Aorta (tissue), 5 donors: Measurements from ENCODE around the gene ALG6. TPM values are rescaled to one million over a fixed set of nuclear protein-coding genes. Genes with fewer than 3 reads are reported as not detected.

Experiments
- ATAC-seq: fragments of 200-7000 bp; cut with Tn5 transposase; one replicate; pipeline ENCODE4 v1.9.1; 2022; ENCODE audit warnings: moderate library complexity; ENCODE audit not compliant: low FRiP score
- DNase-seq, 2 donors: peaks; one replicate each; pipeline ENCODE4 v3.0.0-alpha.2; 2020
- H3K27ac ChIP-seq, 2 donors: one replicate each; pipeline ENCODE4 v1.5.1; 2013; ENCODE audit warnings: low read length in 2 of 2, mild to moderate bottlenecking in 2 of 2, moderate library complexity in 2 of 2, control low read depth in 1 of 2, inconsistent platforms in 1 of 2, low read depth in 1 of 2
- H3K27me3 ChIP-seq, 2 donors: one replicate each; pipeline ENCODE4 v1.6.1; 2013; ENCODE audit warnings: control low read depth in 1 of 2, low read length in 1 of 2, mild to moderate bottlenecking in 1 of 2, moderate library complexity in 1 of 2; ENCODE audit not compliant: insufficient read depth in 2 of 2, control insufficient read depth in 1 of 2
- H3K36me3 ChIP-seq, 2 donors: one replicate each; pipeline ENCODE4 v1.6.1; 2013; ENCODE audit warnings: control low read depth in 1 of 2, low read length in 1 of 2, mild to moderate bottlenecking in 1 of 2; ENCODE audit not compliant: insufficient read depth in 2 of 2, control insufficient read depth in 1 of 2
- H3K4me1 ChIP-seq, 2 donors: one replicate each; pipeline ENCODE4 v1.6.1; 2013; ENCODE audit warnings: low read length in 2 of 2, control low read depth in 1 of 2, mild to moderate bottlenecking in 1 of 2, moderate library complexity in 1 of 2; ENCODE audit not compliant: insufficient read depth in 2 of 2, control insufficient read depth in 1 of 2
- H3K4me3 ChIP-seq, 2 donors: one replicate each; pipeline ENCODE4 v1.5.1; 2013; ENCODE audit warnings: low read length in 2 of 2, control low read depth in 1 of 2, mild to moderate bottlenecking in 1 of 2
- H3K9me3 ChIP-seq: one replicate; pipeline ENCODE4 v1.6.1; 2013; ENCODE audit warnings: mild to moderate bottlenecking, low read length; ENCODE audit not compliant: control insufficient read depth
- WGBS, 2 donors: extraction: QIAGEN DNeasy Blood & Tissue Kit; methylation state at CpG; one replicate each; pipeline ENCODE4 v1.1.7; 2013; 5-methylcytosine and 5-hydroxymethylcytosine counted together
- intact Hi-C, 2 donors: fragments of 100-400 bp; cut with DNase I; formaldehyde crosslinking; loops; one replicate each; pipeline versions ENCODE4 v1.14.2 to v1.15.0; 2022
- polyA plus RNA-seq, 2 donors: library from polyadenylated mRNA; stranded (reverse); fragments of 200-250 nt; gene quantifications; one replicate each; pipeline ENCODE4 v1.2.3, GENCODE V29; 2013
- total RNA-seq, 2 donors: library from RNA; stranded (reverse); fragmentation: NEBNext Ultra II Directional; extraction: Animal tissue kit (Norgen Biotek cat#: 25700); gene quantifications; one replicate each; pipeline ENCODE4 v1.2.1, GENCODE V29; 2021
- donor health status: healthy with polysubstance abuse.
- donor health status: Bipolar disorder and iron deficiency.
- donor health status: DM: no; HTN: no; CAD: no.
- donor health status: DM: no; HTN: no; CAD: no.
- donor health status: DM: yes; HTN: yes; CAD: no.

The ALG6 gene
- total and polyA plus RNA-seq, 4 donors = 2.4 to 11.0 (median 8.4) TPM

- no peak overlapping the region for H3K27ac ChIP-seq
- H3K27me3 ChIP-seq = no peaks in the 10 kb centered on the region
- H3K9me3 ChIP-seq = no peaks in the 10 kb centered on the region
- no peak for ATAC-seq
- H3K4me3 ChIP-seq = no peak overlapping the region
- no peaks in the 10 kb centered on the region for H3K4me1 ChIP-seq
- intact Hi-C loops = no loop called here
- DNase-seq = no peak
- H3K36me3 ChIP-seq = no peaks in the 10 kb centered on the region
- WGBS, 2 donors = 73 to 99% methylated on average over 4 of the region's 4 CpGs
These were observed 34.5 kb downstream of the ALG6 start for GRCh38 chr1:63401945-63402344.

GRCh38 chr1:63403386-63403785, 36.0 kb downstream of the ALG6 start:
- intact Hi-C loops = no loop called here
- H3K27me3 ChIP-seq = no peaks in the 10 kb centered on the region
- 62 to 75% methylated on average over 3 of the region's 3 CpGs for WGBS, 2 donors
- H3K36me3 ChIP-seq = no peaks in the 10 kb centered on the region
- H3K4me3 ChIP-seq = no peak overlapping the region
- ATAC-seq (no peak), DNase-seq (no peak)
- H3K27ac ChIP-seq = no peak overlapping the region
- H3K9me3 ChIP-seq = no peaks in the 10 kb centered on the region
- no peaks in the 10 kb centered on the region for H3K4me1 ChIP-seq

GRCh38 chr1:63405021-63405420, 37.6 kb downstream of the ALG6 start:
- intact Hi-C loops = no loop called here
- no peak for DNase-seq

GRCh38 chr1:63405987-63406386, 38.6 kb downstream of the ALG6 start:
- Histone ChIP-seq H3K4me1 (no peaks in the 10 kb centered on the region), H3K27ac (no peak overlapping the region), H3K36me3 (no peaks in the 10 kb centered on the region), H3K4me3 (no peak overlapping the region), H3K27me3 (no peaks in the 10 kb centered on the region), H3K9me3 (no peaks in the 10 kb centered on the region)
- intact Hi-C loops = no loop called here
- ATAC-seq (no peak), DNase-seq (no peak)

More at GRCh38 chr1:63405021-63405420, 37.6 kb downstream of the ALG6 start:
- H3K9me3 ChIP-seq = no peaks in the 10 kb centered on the region
- no peaks in the 10 kb centered on the region for H3K27me3 ChIP-seq
- no peak for ATAC-seq
- no peak overlapping the region for H3K4me3 ChIP-seq
- no peaks in the 10 kb centered on the region for H3K36me3 ChIP-seq
- no peaks in the 10 kb centered on the region for H3K4me1 ChIP-seq
- no peak overlapping the region for H3K27ac ChIP-seq

- no peak overlapping the region for H3K4me3 ChIP-seq
- H3K27me3 ChIP-seq = no peaks in the 10 kb centered on the region
- H3K36me3 ChIP-seq = no peaks in the 10 kb centered on the region
- no peak overlapping the region for H3K27ac ChIP-seq
- DNase-seq (no peak), ATAC-seq (no peak)
- no peaks in the 10 kb centered on the region for H3K9me3 ChIP-seq
- intact Hi-C loops = no loop called here
- no peaks in the 10 kb centered on the region for H3K4me1 ChIP-seq
These were observed 39.6 kb downstream of the ALG6 start for GRCh38 chr1:63407002-63407401.

- Histone ChIP-seq H3K36me3 (no peaks in the 10 kb centered on the region), H3K4me3 (no peak overlapping the region), H3K9me3 (no peaks in the 10 kb centered on the region), H3K4me1 (no peaks in the 10 kb centered on the region), H3K27me3 (no peaks in the 10 kb centered on the region), H3K27ac (no peak overlapping the region)
- 72 to 74% methylated on average over 4 of the region's 4 CpGs for WGBS, 2 donors
- ATAC-seq (no peak), DNase-seq (no peak)
- intact Hi-C loops = no loop called here
These were observed 40.9 kb downstream of the ALG6 start for GRCh38 chr1:63408331-63408730.

GRCh38 chr1:63411066-63411465, 43.6 kb downstream of the ALG6 start:
- Histone ChIP-seq H3K4me3 (no peak overlapping the region), H3K27me3 (no peaks in the 10 kb centered on the region), H3K9me3 (no peaks in the 10 kb centered on the region), H3K27ac (no peak overlapping the region), H3K36me3 (no peaks in the 10 kb centered on the region), H3K4me1 (no peaks in the 10 kb centered on the region)
- intact Hi-C loops = no loop called here
- DNase-seq (no peak), ATAC-seq (no peak)
- WGBS, 2 donors = 63 to 67% methylated on average over 2 of the region's 2 CpGs

- H3K36me3 ChIP-seq = no peaks in the 10 kb centered on the region
- no peak overlapping the region for H3K4me3 ChIP-seq
- H3K27me3 ChIP-seq = no peaks in the 10 kb centered on the region
- intact Hi-C loops = no loop called here
- DNase-seq (no peak), ATAC-seq (no peak)
- 85 to 92% methylated on average over 1 of the region's 1 CpG for whole genome bisulfite sequencing, 2 donors
- no peaks in the 10 kb centered on the region for H3K9me3 ChIP-seq
- H3K27ac ChIP-seq = no peak overlapping the region
- no peaks in the 10 kb centered on the region for H3K4me1 ChIP-seq
These were observed 46.0 kb downstream of the ALG6 start for GRCh38 chr1:63413394-63413793.

GRCh38 chr1:63414691-63415365, 47.4 kb downstream of the ALG6 start:
- 91 to 94% methylated on average over 3 of the region's 3 CpGs for WGBS, 2 donors
- Histone ChIP-seq H3K36me3 (peaks cover 0 to under 1% of the 10 kb centered on the region in 2 donors), H3K27me3 (no peaks in the 10 kb centered on the region), H3K27ac (no peak overlapping the region), H3K4me1 (no peaks in the 10 kb centered on the region), H3K9me3 (no peaks in the 10 kb centered on the region), H3K4me3 (no peak overlapping the region)
- intact Hi-C loops = no loop called here
- DNase-seq = no peak
- no peak for ATAC-seq
